Liver (tissue), 9 donors: ENCODE measurements around the gene SERPINA4. TPM values are rescaled to one million over a fixed set of nuclear protein-coding genes. Genes with fewer than 3 reads are reported as not detected.

ENCODE experiments used
- DNase-seq: peaks from one replicate; pipeline ENCODE4 v3.0.0-alpha.2; 2017; ENCODE audit warnings: low spot score
- H3K27ac ChIP-seq, 2 donors: one replicate each; pipeline ENCODE4 v1.7.0; 2013; ENCODE audit warnings: inconsistent platforms in 2 of 2, low read length in 2 of 2, control low read depth in 1 of 2, low read depth in 1 of 2, mild to moderate bottlenecking in 1 of 2
- H3K27me3 ChIP-seq, 4 donors: one replicate each; pipeline versions ENCODE4 v1.6.1 to v1.7.0; 2013; ENCODE audit warnings: low read length in 3 of 4, inconsistent platforms in 1 of 4, mild to moderate bottlenecking in 1 of 4, moderate library complexity in 1 of 4; ENCODE audit not compliant: control insufficient read depth in 4 of 4, insufficient read depth in 4 of 4
- H3K36me3 ChIP-seq, 4 donors: one replicate each; pipeline versions ENCODE4 v1.6.1 to v1.7.0; 2013; ENCODE audit warnings: low read length in 3 of 4, mild to moderate bottlenecking in 3 of 4, low read depth in 1 of 4, moderate library complexity in 1 of 4; ENCODE audit not compliant: control insufficient read depth in 4 of 4, insufficient read depth in 3 of 4
- H3K4me1 ChIP-seq, 4 donors: one replicate each; pipeline versions ENCODE4 v1.6.1 to v1.7.0; 2013; ENCODE audit warnings: low read length in 3 of 4, mild to moderate bottlenecking in 3 of 4, moderate library complexity in 1 of 4; ENCODE audit not compliant: control insufficient read depth in 4 of 4, insufficient read depth in 4 of 4
- H3K4me3 ChIP-seq, 3 donors: one replicate each; pipeline versions ENCODE4 v1.6.1 to v1.7.0; 2013; ENCODE audit warnings: low read length in 3 of 3, control low read depth in 1 of 3, low read depth in 1 of 3, mild to moderate bottlenecking in 1 of 3
- H3K9ac ChIP-seq, 2 donors: one replicate each; pipeline ENCODE4 v1.7.0; 2013; ENCODE audit warnings: low read length in 2 of 2, mild to moderate bottlenecking in 2 of 2, moderate library complexity in 2 of 2, control low read depth in 1 of 2, low read depth in 1 of 2
- H3K9me3 ChIP-seq, 4 donors: one replicate each; pipeline versions ENCODE4 v1.6.1 to v1.7.0; 2013; ENCODE audit warnings: low read length in 3 of 4; ENCODE audit not compliant: control insufficient read depth in 4 of 4
- ATF3 ChIP-seq: IDR thresholded peaks from 2 replicates; pipeline ENCODE4 v1.6.1; 2016; ENCODE audit warnings: antibody characterized with exemption
- EGR1 ChIP-seq, 2 donors: IDR thresholded peaks; 2 replicates each; pipeline ENCODE4 v1.6.1; 2016 to 2018; ENCODE audit warnings: antibody characterized with exemption in 2 of 2, low read depth in 2 of 2
- FOXA1 ChIP-seq: IDR thresholded peaks from 2 replicates; pipeline ENCODE4 v1.6.1; 2016; ENCODE audit warnings: antibody characterized with exemption
- FOXA2 ChIP-seq: IDR thresholded peaks from 2 replicates; pipeline ENCODE4 v1.6.1; 2016; ENCODE audit warnings: antibody characterized with exemption
- GABPA ChIP-seq, 2 donors: IDR thresholded peaks in 1 of 2; conservative IDR thresholded peaks in 1 of 2; 2 replicates each; pipeline ENCODE4 v1.6.1; 2016; ENCODE audit warnings: antibody characterized with exemption in 2 of 2, mild to moderate bottlenecking in 1 of 2, moderate library complexity in 1 of 2
- HNF4A ChIP-seq, 2 donors: conservative IDR thresholded peaks; 2 replicates each; pipeline ENCODE4 v1.6.1; 2016; ENCODE audit warnings: antibody characterized with exemption in 2 of 2, mild to moderate bottlenecking in 2 of 2
- HNF4G ChIP-seq: IDR thresholded peaks from 2 replicates; pipeline ENCODE4 v1.6.1; 2016; ENCODE audit warnings: antibody characterized with exemption
- JUND ChIP-seq, 2 donors: IDR thresholded peaks; 2 replicates each; pipeline ENCODE4 v1.6.1; 2016; ENCODE audit warnings: antibody characterized with exemption in 2 of 2
- MAX ChIP-seq: IDR thresholded peaks from 2 replicates; pipeline ENCODE4 v1.6.1; 2016; ENCODE audit warnings: antibody characterized with exemption
- NR2F2 ChIP-seq: IDR thresholded peaks from 2 replicates; pipeline ENCODE4 v1.6.1; 2016; ENCODE audit warnings: antibody characterized with exemption
- RAD21 ChIP-seq, 2 donors: IDR thresholded peaks; 2 replicates each; pipeline ENCODE4 v1.6.1; 2016; ENCODE audit warnings: antibody characterized with exemption in 2 of 2, mild to moderate bottlenecking in 2 of 2
- REST ChIP-seq: IDR thresholded peaks from 2 replicates; pipeline ENCODE4 v1.6.1; 2016; ENCODE audit warnings: antibody characterized with exemption, mild to moderate bottlenecking
- RXRA ChIP-seq, 2 donors: IDR thresholded peaks; 2 replicates each; pipeline ENCODE4 v1.6.1; 2017 to 2018; ENCODE audit warnings: antibody characterized with exemption in 2 of 2, mild to moderate bottlenecking in 1 of 2
- SP1 ChIP-seq: IDR thresholded peaks from 2 replicates; pipeline ENCODE4 v1.6.1; 2018; ENCODE audit warnings: antibody characterized with exemption, mild to moderate bottlenecking
- TAF1 ChIP-seq: conservative IDR thresholded peaks from 2 replicates; pipeline ENCODE4 v1.6.1; 2016; ENCODE audit warnings: antibody characterized with exemption, mild to moderate bottlenecking
- YY1 ChIP-seq: IDR thresholded peaks from 2 replicates; pipeline ENCODE4 v1.6.1; 2016; ENCODE audit warnings: antibody characterized with exemption, mild to moderate bottlenecking
- ZBTB33 ChIP-seq: IDR thresholded peaks from 2 replicates; pipeline ENCODE4 v1.6.1; 2016; ENCODE audit warnings: antibody characterized with exemption
- WGBS: extraction: QIAGEN DNeasy Blood & Tissue Kit; methylation state at CpG from one replicate; pipeline ENCODE4 v1.1.7; 2013; 5-methylcytosine and 5-hydroxymethylcytosine counted together
- polyA plus RNA-seq, 2 donors: library from polyadenylated mRNA; stranded (reverse) in 1 of 2; unstranded in 1 of 2; fragments of 200-250 nt in 1 of 2; fragments of >200 nt in 1 of 2; fragmentation: Nextera tagmentation in 1 of 2; extraction: Ambion mirVana in 1 of 2; gene quantifications; one replicate each; pipeline versions ENCODE4 v1.2.1 to v1.2.3, GENCODE V29; 2013 to 2015
- total RNA-seq, 2 donors: library from RNA; depleted of rRNA; stranded (reverse); fragments of >200 nt; gene quantifications; one replicate each; pipeline ENCODE4 v1.2.3, GENCODE V29; 2014
- donor health status: healthy.
- donor health status: healthy.
- donor health status: healthy.
- donor health status: healthy.
- donor health status: healthy.

SERPINA4 gene
- total and polyA plus RNA-seq, 4 donors: 50.5 to 150 (median 74.0) TPM

- Histone ChIP-seq H3K9ac (peak overlapping the region; percentile 16 to 46), H3K27me3 (no peaks in the 10 kb centered on the region), H3K4me1 (peaks cover 7 to 58% (median 39%) of the 10 kb centered on the region in 4 donors), H3K36me3 (no peaks in the 10 kb centered on the region), H3K9me3 (no peaks in the 10 kb centered on the region), H3K27ac (peak overlapping the region; percentile 73 to 91), H3K4me3 (peak overlapping the region; percentile 61 to 92 (median 82))
- WGBS: 10% methylated on average over 3 of the region's 3 CpGs
- DNase-seq: no peak
- TF ChIP-seq HNF4G: no peak
- no peak for TF ChIP-seq GABPA (IDR thresholded peaks at IDR 0.05 in 1 of 2, conservative IDR thresholded peaks at IDR 0.05 in 1 of 2)
- TF ChIP-seq FOXA2: no peak
- TF ChIP-seq MAX: no peak
- TF ChIP-seq SP1: no peak
- no peak for TF ChIP-seq NR2F2
Measured at GRCh38 chr14:94599656-94600004, 38.4 kb downstream of the SERPINA4 start.

- Histone ChIP-seq H3K36me3 (no peaks in the 10 kb centered on the region), H3K4me1 (peaks cover 7 to 53% (median 34%) of the 10 kb centered on the region in 4 donors), H3K4me3 (peak overlapping the region; percentile 61 to 92 (median 82)), H3K27ac (peak overlapping the region; percentile 73 to 91), H3K9me3 (no peaks in the 10 kb centered on the region), H3K9ac (peak overlapping the region in 1 of 2 donors; percentile 16), H3K27me3 (no peaks in the 10 kb centered on the region)
- WGBS: 39% methylated on average over 11 of the region's 11 CpGs
- TF ChIP-seq HNF4G (no peak), MAX (no peak), ATF3 (no peak), EGR1 (IDR thresholded peaks at IDR 0.05; ENCODE audit: low read depth in 2 of 2) (no peak), NR2F2 (no peak), SP1 (no peak), RXRA (IDR thresholded peaks at IDR 0.05) (peak in 1 of 2 donors; percentile 43), FOXA2 (no peak), YY1 (no peak), FOXA1 (no peak), RAD21 (IDR thresholded peaks at IDR 0.05) (peak in 1 of 2 donors; percentile 17), ZBTB33 (no peak), TAF1 (no peak)
- DNase-seq: no peak
Measured at GRCh38 chr14:94600148-94600545, 38.9 kb downstream of the SERPINA4 start.

- Histone ChIP-seq H3K4me1 (peaks cover 7 to 37% (median 22%) of the 10 kb centered on the region in 4 donors), H3K9me3 (no peaks in the 10 kb centered on the region), H3K27ac (peak overlapping the region; percentile 52 to 73), H3K4me3 (no peak overlapping the region), H3K36me3 (no peaks in the 10 kb centered on the region), H3K9ac (no peak overlapping the region), H3K27me3 (no peaks in the 10 kb centered on the region)
- TF ChIP-seq SP1 (no peak), ZBTB33 (no peak), GABPA (IDR thresholded peaks at IDR 0.05 in 1 of 2, conservative IDR thresholded peaks at IDR 0.05 in 1 of 2) (no peak), TAF1 (no peak), MAX (no peak), JUND (IDR thresholded peaks at IDR 0.05) (peak in 1 of 2 donors; percentile 38), NR2F2 (no peak), HNF4A (conservative IDR thresholded peaks at IDR 0.05) (peak; percentile 25 to 50), YY1 (no peak), REST (no peak)
- no peak for DNase-seq
- 47% methylated on average over 6 of the region's 6 CpGs for WGBS
Measured at GRCh38 chr14:94601884-94602391, 40.7 kb downstream of the SERPINA4 start.
